Natural killer cell (primary cell): ENCODE measurements around the gene GLB1L. TPM values are rescaled to one million over a fixed set of nuclear protein-coding genes. Genes with fewer than 3 reads are reported as not detected.

Experiments used
- ATAC-seq, 3 donors: fragments of 150-1000 bp in 2 of 3; fragments of 200-7000 bp in 1 of 3; cut with Tn5 transposase; 1 replicate in 1 of 3; 2 replicates in 2 of 3; pipeline ENCODE4 v1.10.0; 2021; ENCODE audit warnings: mild to moderate bottlenecking in 2 of 3, moderate library complexity in 2 of 3
- DNase-seq, 2 donors: peaks; one replicate each; pipeline versions ENCODE4 v3.0.0 to v3.0.0-alpha.2; 2013 to 2021; ENCODE audit warnings: mixed read lengths in 1 of 2
- H3K27ac ChIP-seq: one replicate; pipeline ENCODE4 v1.5.1; 2013; ENCODE audit warnings: mild to moderate bottlenecking, low read length
- H3K27me3 ChIP-seq: one replicate; pipeline ENCODE4 v1.6.1; 2013; ENCODE audit warnings: low read length; ENCODE audit not compliant: control insufficient read depth, insufficient read depth
- H3K36me3 ChIP-seq: one replicate; pipeline ENCODE4 v1.6.1; 2013; ENCODE audit warnings: low read length; ENCODE audit not compliant: control insufficient read depth, insufficient read depth
- H3K4me1 ChIP-seq: one replicate; pipeline ENCODE4 v1.6.1; 2013; ENCODE audit warnings: low read length; ENCODE audit not compliant: control insufficient read depth, insufficient read depth
- H3K4me3 ChIP-seq: one replicate; pipeline ENCODE4 v1.5.1; 2013; ENCODE audit warnings: low read length
- H3K9me3 ChIP-seq: one replicate; pipeline ENCODE4 v1.6.1; 2013; ENCODE audit warnings: low read length; ENCODE audit not compliant: control insufficient read depth, insufficient read depth
- H3K27ac Mint-ChIP-seq, 2 donors: one replicate each; pipeline ENCODE4 v1.8.0; 2022; ENCODE audit warnings: mild to moderate bottlenecking in 2 of 2, mixed read lengths in 2 of 2, moderate library complexity in 1 of 2
- H3K27me3 Mint-ChIP-seq, 2 donors: one replicate each; pipeline ENCODE4 v1.8.0; 2022; ENCODE audit warnings: low read depth in 2 of 2, mixed read lengths in 2 of 2
- H3K36me3 Mint-ChIP-seq: one replicate; pipeline ENCODE4 v1.8.0; 2022; ENCODE audit warnings: mixed read lengths
- H3K4me1 Mint-ChIP-seq, 2 donors: one replicate each; pipeline ENCODE4 v1.8.0; 2022; ENCODE audit warnings: mixed read lengths in 2 of 2
- H3K4me3 Mint-ChIP-seq: one replicate; pipeline ENCODE4 v1.8.0; 2022; ENCODE audit warnings: mild to moderate bottlenecking, moderate library complexity, mixed read lengths
- H3K9me3 Mint-ChIP-seq, 2 donors: one replicate each; pipeline ENCODE4 v1.8.0; 2022; ENCODE audit warnings: mixed read lengths in 2 of 2
- WGBS: methylation state at CpG from one replicate; pipeline ENCODE4 v1.1.7; 2013; ENCODE audit warnings: missing lambda C conversion rate; ENCODE audit not compliant: insufficient coverage; 5-methylcytosine and 5-hydroxymethylcytosine counted together
- intact Hi-C: fragments of 100-400 bp; cut with micrococcal nuclease; formaldehyde crosslinking; loops from one replicate; pipeline ENCODE4 v1.14.2; 2022
- total RNA-seq, 4 donors: library from RNA; stranded (reverse); fragments of 120-200 nt in 1 of 4; gene quantifications; one replicate each; pipeline versions ENCODE4 v1.2.3 to v1.2.4, GENCODE V29; 2013 to 2022
- TF ChIP-seq, protein P1 (sequence below): fragments of 200-600 bp; IDR thresholded peaks from one replicate; pipeline ENCODE4 v1.8.0; 2022; ENCODE audit warnings: antibody characterized with exemption

GLB1L gene
- total RNA-seq, 3 donors from 2014 or later (not counting 1 experiment from before 2014, with no cell fraction given) = 4.3 to 7.7 (median 4.5) TPM

DNA sequence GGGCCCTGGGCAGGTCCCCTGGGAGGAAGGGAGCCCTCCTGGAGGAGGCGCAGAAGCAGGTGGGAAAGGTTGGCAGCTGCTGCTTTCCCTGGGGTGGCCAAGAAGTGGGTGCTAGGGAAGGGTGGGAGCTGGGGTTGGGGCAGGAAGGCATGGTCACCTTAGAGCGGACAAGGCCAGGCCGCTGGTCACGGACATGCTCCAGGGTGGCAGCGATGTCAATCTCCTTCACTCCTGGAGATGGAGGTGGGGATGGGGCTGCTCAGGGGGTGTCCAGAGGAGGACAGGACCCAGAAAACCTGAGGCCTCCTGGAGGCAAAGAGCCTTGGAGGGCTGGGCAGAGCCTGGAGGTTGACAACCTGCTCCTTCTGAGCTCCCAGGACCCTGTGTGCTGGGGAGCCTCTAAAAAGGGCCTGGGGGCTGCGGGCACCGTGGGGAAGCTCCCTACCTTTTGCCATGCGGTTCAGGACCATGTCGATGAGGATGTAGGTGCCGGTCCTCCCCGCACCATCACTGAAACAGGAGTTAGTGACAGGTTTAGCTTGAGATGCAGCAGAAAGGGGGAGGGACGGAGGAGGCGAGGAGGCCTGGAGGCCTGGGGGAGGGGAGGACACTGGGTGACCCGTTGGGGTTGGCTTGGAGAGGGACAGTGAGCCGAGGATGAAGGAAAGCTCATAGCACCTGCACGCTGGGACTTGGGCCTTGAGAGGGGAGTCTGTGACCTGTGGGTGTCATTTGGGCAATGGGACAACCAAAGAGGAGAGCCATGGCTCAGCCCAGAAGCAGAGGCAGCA is 45.3 kb upstream of the GLB1L start:
- H3K4me3 Mint-ChIP-seq = no peak overlapping the region
- Histone ChIP-seq H3K27me3 (no peaks in the 10 kb centered on the region), H3K4me3 (no peak overlapping the region), H3K4me1 (peaks cover 10% of the 10 kb centered on the region), H3K27ac (no peak overlapping the region), H3K36me3 (peaks cover 8% of the 10 kb centered on the region), H3K9me3 (no peaks in the 10 kb centered on the region)
- peaks cover 6 to 17% of the 10 kb centered on the region in 2 donors for H3K4me1 Mint-ChIP-seq
- WGBS = 91% methylated on average over 16 of the region's 16 CpGs
- ATAC-seq = no peak
- TF ChIP-seq, protein P1, sequence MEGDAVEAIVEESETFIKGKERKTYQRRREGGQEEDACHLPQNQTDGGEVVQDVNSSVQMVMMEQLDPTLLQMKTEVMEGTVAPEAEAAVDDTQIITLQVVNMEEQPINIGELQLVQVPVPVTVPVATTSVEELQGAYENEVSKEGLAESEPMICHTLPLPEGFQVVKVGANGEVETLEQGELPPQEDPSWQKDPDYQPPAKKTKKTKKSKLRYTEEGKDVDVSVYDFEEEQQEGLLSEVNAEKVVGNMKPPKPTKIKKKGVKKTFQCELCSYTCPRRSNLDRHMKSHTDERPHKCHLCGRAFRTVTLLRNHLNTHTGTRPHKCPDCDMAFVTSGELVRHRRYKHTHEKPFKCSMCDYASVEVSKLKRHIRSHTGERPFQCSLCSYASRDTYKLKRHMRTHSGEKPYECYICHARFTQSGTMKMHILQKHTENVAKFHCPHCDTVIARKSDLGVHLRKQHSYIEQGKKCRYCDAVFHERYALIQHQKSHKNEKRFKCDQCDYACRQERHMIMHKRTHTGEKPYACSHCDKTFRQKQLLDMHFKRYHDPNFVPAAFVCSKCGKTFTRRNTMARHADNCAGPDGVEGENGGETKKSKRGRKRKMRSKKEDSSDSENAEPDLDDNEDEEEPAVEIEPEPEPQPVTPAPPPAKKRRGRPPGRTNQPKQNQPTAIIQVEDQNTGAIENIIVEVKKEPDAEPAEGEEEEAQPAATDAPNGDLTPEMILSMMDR = no peak
- H3K27me3 Mint-ChIP-seq = no peaks in the 10 kb centered on the region
- no peak for DNase-seq
- H3K27ac Mint-ChIP-seq = peak overlapping the region in 1 of 2 donors; percentile 31
- H3K9me3 Mint-ChIP-seq = no peaks in the 10 kb centered on the region
- intact Hi-C loops = no loop called here
- H3K36me3 Mint-ChIP-seq = no peaks in the 10 kb centered on the region

DNA sequence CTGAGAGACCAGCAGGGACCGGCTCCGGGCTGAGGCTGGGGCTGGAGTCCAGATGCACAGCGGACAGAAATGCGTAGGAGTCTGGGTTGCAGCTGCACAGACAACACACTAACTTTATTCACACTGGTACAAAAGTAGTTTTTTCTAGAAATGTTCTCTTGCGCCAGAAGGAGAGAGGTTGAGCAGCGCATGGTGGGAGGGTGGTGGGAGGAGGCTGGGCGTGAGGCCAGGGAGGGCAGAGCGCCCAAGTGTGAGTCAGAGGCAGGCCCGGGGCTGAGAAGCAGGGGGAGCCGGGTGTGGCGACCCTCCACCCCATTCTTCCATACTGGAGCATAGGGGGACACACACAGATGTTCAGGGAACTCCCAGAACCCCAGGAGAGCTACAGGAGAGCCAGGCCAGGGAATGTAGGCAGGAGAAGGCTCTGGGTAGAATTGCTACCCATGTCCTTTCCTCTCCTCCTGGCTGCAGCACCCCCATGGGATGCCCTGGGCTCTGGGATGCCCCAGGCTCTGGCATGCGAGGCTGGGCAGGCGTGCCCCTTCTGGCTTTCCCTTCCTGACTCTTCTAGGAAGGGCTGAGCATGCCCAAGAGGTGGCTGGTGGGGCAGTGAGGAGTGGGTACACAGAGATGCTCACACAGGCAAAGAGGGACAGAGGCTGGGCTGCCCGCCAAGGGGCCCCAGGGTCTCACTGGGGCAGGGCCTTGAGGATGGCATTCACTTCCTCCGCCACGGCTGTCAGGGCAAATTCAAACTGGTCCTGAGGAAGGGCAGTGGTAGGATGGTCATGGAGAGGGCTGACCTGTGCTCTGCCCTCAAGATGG is 44.5 kb upstream of the GLB1L start:
- intact Hi-C loops = no loop called here
- H3K36me3 Mint-ChIP-seq = no peaks in the 10 kb centered on the region
- no peak overlapping the region for H3K4me3 Mint-ChIP-seq
- ATAC-seq = no peak
- TF ChIP-seq, protein P1 = no peak
- no peaks in the 10 kb centered on the region for H3K9me3 Mint-ChIP-seq
- H3K4me3 ChIP-seq = no peak overlapping the region
- no peaks in the 10 kb centered on the region for H3K27me3 ChIP-seq
- H3K27ac Mint-ChIP-seq = no peak overlapping the region
- WGBS = 84% methylated on average over 16 of the region's 16 CpGs
- H3K4me1 ChIP-seq = peaks cover 5% of the 10 kb centered on the region
- no peaks in the 10 kb centered on the region for H3K9me3 ChIP-seq
- DNase-seq = no peak
- no peak overlapping the region for H3K27ac ChIP-seq
- H3K4me1 Mint-ChIP-seq = peaks cover 6 to 13% of the 10 kb centered on the region in 2 donors
- H3K36me3 ChIP-seq = peaks cover 15% of the 10 kb centered on the region
- H3K27me3 Mint-ChIP-seq = no peaks in the 10 kb centered on the region

GRCh38 chr2:219289195-219289536 is 43.9 kb upstream of the GLB1L start:
- no peak overlapping the region for H3K4me3 Mint-ChIP-seq
- H3K4me1 Mint-ChIP-seq = peaks cover 3 to 8% of the 10 kb centered on the region in 2 donors
- H3K27ac Mint-ChIP-seq = no peak overlapping the region
- Histone ChIP-seq H3K36me3 (peaks cover 20% of the 10 kb centered on the region), H3K27ac (no peak overlapping the region), H3K4me1 (no peaks in the 10 kb centered on the region), H3K9me3 (no peaks in the 10 kb centered on the region), H3K27me3 (no peaks in the 10 kb centered on the region), H3K4me3 (no peak overlapping the region)
- H3K27me3 Mint-ChIP-seq = no peaks in the 10 kb centered on the region
- no peaks in the 10 kb centered on the region for H3K9me3 Mint-ChIP-seq
- TF ChIP-seq, protein P1 = no peak
- DNase-seq = no peak
- intact Hi-C loops = no loop called here
- H3K36me3 Mint-ChIP-seq = no peaks in the 10 kb centered on the region
- WGBS = 88% methylated on average over 6 of the region's 6 CpGs
- ATAC-seq = no peak
